ENCODE measurements around the gene NUBPL.

DNA sequence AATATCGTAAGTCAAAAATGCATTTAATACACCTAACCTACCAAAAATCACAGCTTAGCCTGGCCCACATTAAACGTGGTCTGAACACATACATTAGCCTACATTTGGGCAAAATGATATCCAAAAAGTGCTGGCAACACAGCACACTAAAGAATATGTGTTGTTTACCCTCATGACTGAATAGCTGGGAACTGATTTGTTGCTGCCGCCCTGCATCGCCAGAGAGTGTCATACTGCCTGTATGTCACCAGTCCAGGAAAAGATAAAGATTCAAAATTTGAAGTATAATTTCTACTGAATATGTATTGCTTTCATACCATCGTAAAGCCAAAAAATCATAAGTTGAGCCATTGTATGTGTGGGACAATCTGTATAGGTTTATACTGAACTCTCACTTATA is 157.8 kb downstream of the NUBPL start:
- TF ChIP-seq, protein P1, sequence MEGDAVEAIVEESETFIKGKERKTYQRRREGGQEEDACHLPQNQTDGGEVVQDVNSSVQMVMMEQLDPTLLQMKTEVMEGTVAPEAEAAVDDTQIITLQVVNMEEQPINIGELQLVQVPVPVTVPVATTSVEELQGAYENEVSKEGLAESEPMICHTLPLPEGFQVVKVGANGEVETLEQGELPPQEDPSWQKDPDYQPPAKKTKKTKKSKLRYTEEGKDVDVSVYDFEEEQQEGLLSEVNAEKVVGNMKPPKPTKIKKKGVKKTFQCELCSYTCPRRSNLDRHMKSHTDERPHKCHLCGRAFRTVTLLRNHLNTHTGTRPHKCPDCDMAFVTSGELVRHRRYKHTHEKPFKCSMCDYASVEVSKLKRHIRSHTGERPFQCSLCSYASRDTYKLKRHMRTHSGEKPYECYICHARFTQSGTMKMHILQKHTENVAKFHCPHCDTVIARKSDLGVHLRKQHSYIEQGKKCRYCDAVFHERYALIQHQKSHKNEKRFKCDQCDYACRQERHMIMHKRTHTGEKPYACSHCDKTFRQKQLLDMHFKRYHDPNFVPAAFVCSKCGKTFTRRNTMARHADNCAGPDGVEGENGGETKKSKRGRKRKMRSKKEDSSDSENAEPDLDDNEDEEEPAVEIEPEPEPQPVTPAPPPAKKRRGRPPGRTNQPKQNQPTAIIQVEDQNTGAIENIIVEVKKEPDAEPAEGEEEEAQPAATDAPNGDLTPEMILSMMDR (conservative IDR thresholded peaks at IDR 0.05 in 1 of 2, IDR thresholded peaks at IDR 0.05 in 1 of 2; ENCODE audit: extremely low read depth in 1 of 2, insufficient read depth in 1 of 2, low read depth in 1 of 2, low read length in 2 of 2): no peak
- no peak for TF ChIP-seq EZH2 (IDR thresholded peaks at IDR 0.05; ENCODE audit: borderline replicate concordance, low read length)

All from mammary epithelial cell (primary cell).